Hindlimb muscle (tissue), 1 donor: ENCODE data around the gene BMP8B. TPM values are rescaled to one million over a fixed set of nuclear protein-coding genes. Genes with fewer than 3 reads are reported as not detected.
"Not testable (repeated sequence)": the region's sequence is repeated elsewhere in the genome, so short reads cannot be mapped to it uniquely, and the experiment has no call there.

Experiments
- DNase-seq: peaks from one replicate; pipeline ENCODE4 v3.0.0-alpha.2; 2013
- polyA plus RNA-seq: library from polyadenylated mRNA; unstranded; fragments of 120-200 nt; gene quantifications from one replicate; pipeline ENCODE4 v1.2.1, GENCODE V29; 2013; ENCODE audit not compliant: insufficient read length

The BMP8B gene
- polyA plus RNA-seq, 1 donor = 1.5 TPM

- DNase-seq = not testable (repeated sequence)
Observed at GRCh38 chr1:39777896-39778295, 10.8 kb downstream of the BMP8B start.

- no peak for DNase-seq
Observed at GRCh38 chr1:39777306-39777705, 11.4 kb downstream of the BMP8B start.

GRCh38 chr1:39776886-39777285, 11.8 kb downstream of the BMP8B start:
- no peak for DNase-seq

GRCh38 chr1:39776400-39776713, 12.3 kb downstream of the BMP8B start:
- DNase-seq = no peak

GRCh38 chr1:39775676-39776399, 12.8 kb downstream of the BMP8B start:
- not testable (repeated sequence) for DNase-seq

GRCh38 chr1:39775141-39775540, 13.5 kb downstream of the BMP8B start:
- not testable (repeated sequence) for DNase-seq

GRCh38 chr1:39773369-39773979, 15.2 kb downstream of the BMP8B start:
- not testable (repeated sequence) for DNase-seq

- DNase-seq = not testable (repeated sequence)
Observed at GRCh38 chr1:39771022-39771532, 17.6 kb downstream of the BMP8B start, which contains the start of gene OXCT2. OXCT2 (minus strand) TSS chr1:39771348; CDS start chr1:39771255, 93 bp downstream.

- not testable (repeated sequence) for DNase-seq
Observed at GRCh38 chr1:39770100-39771021, 18.3 kb downstream of the BMP8B start.

- DNase-seq = not testable (repeated sequence)
Observed at GRCh38 chr1:39769502-39769901, 19.2 kb downstream of the BMP8B start.

- DNase-seq = not testable (repeated sequence)
Observed at GRCh38 chr1:39766466-39766865, 22.2 kb downstream of the BMP8B start.

- DNase-seq = not testable (repeated sequence)
Observed at GRCh38 chr1:39764512-39764911, 24.2 kb downstream of the BMP8B start.

GRCh38 chr1:39763619-39764374, 24.9 kb downstream of the BMP8B start:
- DNase-seq = not testable (repeated sequence)

- DNase-seq = no peak
Observed at GRCh38 chr1:39762550-39763540, 25.8 kb downstream of the BMP8B start.

GRCh38 chr1:39761557-39762260, 27.0 kb downstream of the BMP8B start:
- DNase-seq = no peak

- no peak for DNase-seq
Observed at GRCh38 chr1:39761016-39761415, 27.6 kb downstream of the BMP8B start.

- DNase-seq = no peak
Observed at GRCh38 chr1:39760074-39761008, 28.3 kb downstream of the BMP8B start.

GRCh38 chr1:39759436-39759726, 29.3 kb downstream of the BMP8B start:
- DNase-seq = no peak
